Neural crest cell (in vitro differentiated cells): ENCODE results near the gene PRTN3. TPM values are rescaled to one million over a fixed set of nuclear protein-coding genes. Genes with fewer than 3 reads are reported as not detected.

Experiments
- DNase-seq: peaks from one replicate; pipeline ENCODE4 v3.0.0; 2021; ENCODE audit warnings: low read depth, mixed read lengths, low spot score
- H3K27ac Mint-ChIP-seq: one replicate; pipeline ENCODE4 v1.8.0; 2021; ENCODE audit warnings: mild to moderate bottlenecking, mixed read lengths; ENCODE audit not compliant: unreplicated experiment
- H3K27me3 Mint-ChIP-seq: 2 replicates; pipeline ENCODE4 v1.8.0; 2021; ENCODE audit warnings: low read depth, mild to moderate bottlenecking, mixed read lengths
- H3K36me3 Mint-ChIP-seq: 2 replicates; pipeline ENCODE4 v1.8.0; 2021; ENCODE audit warnings: low read depth, mild to moderate bottlenecking, mixed read lengths
- H3K4me1 Mint-ChIP-seq: 2 replicates; pipeline ENCODE4 v1.8.0; 2021; ENCODE audit warnings: mixed read lengths
- H3K4me3 Mint-ChIP-seq: one replicate; pipeline ENCODE4 v1.8.0; 2021; ENCODE audit warnings: mild to moderate bottlenecking, mixed read lengths
- H3K9me3 Mint-ChIP-seq: 2 replicates; pipeline ENCODE4 v1.8.0; 2021; ENCODE audit warnings: mixed read lengths
- CTCF ChIP-seq: fragments of 200-600 bp; sonication (generic); conservative IDR thresholded peaks from 2 replicates; pipeline ENCODE4 v1.5.0; 2021; ENCODE audit warnings: antibody characterized with exemption, mild to moderate bottlenecking
- long read RNA-seq: library from polyadenylated mRNA; unstranded; transcript quantifications from one replicate; pipeline ENCODE4 v2.0.0, GENCODE V29; 2020
- total RNA-seq: library from RNA; stranded (reverse); gene quantifications from 2 replicates; pipeline ENCODE4 v1.2.1, GENCODE V29; 2021

Gene PRTN3, protein sequence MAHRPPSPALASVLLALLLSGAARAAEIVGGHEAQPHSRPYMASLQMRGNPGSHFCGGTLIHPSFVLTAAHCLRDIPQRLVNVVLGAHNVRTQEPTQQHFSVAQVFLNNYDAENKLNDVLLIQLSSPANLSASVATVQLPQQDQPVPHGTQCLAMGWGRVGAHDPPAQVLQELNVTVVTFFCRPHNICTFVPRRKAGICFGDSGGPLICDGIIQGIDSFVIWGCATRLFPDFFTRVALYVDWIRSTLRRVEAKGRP
- total RNA-seq: not detected in 2 replicates
- long read RNA-seq: 0 reads

GRCh38 chr19:840519-841206 is at the start of gene PRTN3:
TSS of gene PRTN3 (plus strand) at chr19:840999. CDS start at chr19:841009, 10 bp downstream.
- H3K36me3 Mint-ChIP-seq: no peaks in the 10 kb centered on the region
- no peak within 1 kb of the TSS for H3K27ac Mint-ChIP-seq
- TF ChIP-seq CTCF: no peak
- peak within 1 kb of the TSS; percentile 4 for H3K4me3 Mint-ChIP-seq
- DNase-seq: no peak
- H3K4me1 Mint-ChIP-seq: peaks cover 12% of the 10 kb centered on the region
- H3K9me3 Mint-ChIP-seq: no peaks in the 10 kb centered on the region
- peaks cover 43% of the 10 kb centered on the region for H3K27me3 Mint-ChIP-seq

DNA sequence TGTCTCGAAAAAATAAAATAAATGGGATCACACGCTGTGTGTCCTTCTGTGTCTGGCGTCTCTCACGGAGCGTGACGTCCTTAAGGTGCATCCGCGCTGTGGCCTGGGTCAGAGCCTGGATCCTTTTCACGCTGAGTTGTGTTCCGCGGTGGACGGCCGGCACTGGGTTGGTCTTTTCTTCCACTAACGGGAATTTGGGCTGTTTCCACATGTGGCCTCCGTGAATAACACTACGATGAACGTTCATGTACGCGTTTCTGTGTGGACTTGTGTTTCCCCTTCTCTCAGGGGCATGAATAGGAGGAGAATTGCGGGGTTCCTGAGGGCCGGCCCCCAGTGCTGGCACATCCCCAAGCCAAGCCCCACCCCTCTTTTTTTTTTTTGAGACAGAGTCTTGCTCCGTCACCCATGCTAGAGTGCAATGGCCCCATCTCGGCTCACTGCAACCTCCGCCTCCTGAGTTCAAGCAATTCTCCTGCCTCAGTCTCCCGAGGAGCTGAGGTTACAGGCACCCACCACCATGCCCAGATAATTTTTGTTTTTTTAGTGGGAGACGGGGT is 49.7 kb upstream of the PRTN3 start:
- Mint-ChIP-seq H3K9me3 (no peaks in the 10 kb centered on the region), H3K4me1 (peaks cover 13% of the 10 kb centered on the region), H3K27me3 (no peaks in the 10 kb centered on the region), H3K4me3 (no peak overlapping the region), H3K27ac (peak overlapping the region; percentile 57), H3K36me3 (no peaks in the 10 kb centered on the region)
- no peak for TF ChIP-seq CTCF
- DNase-seq: no peak

DNA sequence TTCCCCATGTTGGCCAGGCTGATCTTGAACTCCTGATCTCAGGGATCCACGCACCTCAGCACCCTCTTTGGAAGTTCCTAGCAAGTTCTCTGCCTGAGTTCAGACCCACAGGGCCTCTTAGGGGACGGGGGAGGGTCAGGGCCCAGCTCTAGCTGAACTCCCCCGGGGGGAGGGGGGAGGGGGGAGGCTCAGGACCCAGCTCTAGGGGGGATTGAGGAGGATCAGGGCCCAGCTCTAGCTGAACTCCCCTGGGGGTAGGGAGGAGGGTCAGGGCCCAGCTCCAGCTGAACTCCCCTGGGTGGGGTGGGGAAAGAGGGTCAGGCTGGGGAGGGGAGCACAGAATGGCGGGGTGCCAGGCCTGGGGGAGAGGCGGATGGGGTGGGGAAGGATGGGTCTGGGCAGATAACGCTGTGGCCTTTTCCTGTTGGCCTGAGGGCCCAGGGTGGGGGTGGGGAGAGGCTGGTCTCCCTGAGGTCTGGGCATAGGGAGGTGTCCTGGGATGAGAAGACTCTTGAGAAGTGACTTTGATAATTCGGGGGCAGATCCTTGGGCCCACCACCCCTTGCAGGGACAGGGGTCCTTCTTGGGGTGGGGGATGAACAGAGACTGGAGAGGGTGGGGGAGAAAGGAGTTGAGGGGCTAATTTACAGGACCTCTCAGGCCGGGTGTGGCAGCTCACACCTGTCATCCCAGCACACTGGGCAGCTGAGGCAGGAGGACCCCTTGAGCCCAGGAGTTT is 49.1 kb upstream of the PRTN3 start:
- Mint-ChIP-seq H3K27ac (no peak overlapping the region), H3K9me3 (no peaks in the 10 kb centered on the region), H3K27me3 (no peaks in the 10 kb centered on the region), H3K36me3 (no peaks in the 10 kb centered on the region), H3K4me1 (peaks cover 15% of the 10 kb centered on the region), H3K4me3 (no peak overlapping the region)
- no peak for TF ChIP-seq CTCF
- no peak for DNase-seq

- Mint-ChIP-seq H3K27me3 (peaks cover 3% of the 10 kb centered on the region), H3K36me3 (no peaks in the 10 kb centered on the region), H3K9me3 (no peaks in the 10 kb centered on the region), H3K27ac (no peak overlapping the region), H3K4me1 (peaks cover 19% of the 10 kb centered on the region), H3K4me3 (peak overlapping the region; percentile 19)
- no peak for DNase-seq
- no peak for TF ChIP-seq CTCF
Measured at GRCh38 chr19:792306-792885, 48.4 kb upstream of the PRTN3 start.

GRCh38 chr19:793806-794205 is 47.0 kb upstream of the PRTN3 start:
- Mint-ChIP-seq H3K27ac (no peak overlapping the region), H3K27me3 (peaks cover 4% of the 10 kb centered on the region), H3K9me3 (no peaks in the 10 kb centered on the region), H3K36me3 (no peaks in the 10 kb centered on the region), H3K4me3 (no peak overlapping the region), H3K4me1 (peaks cover 18% of the 10 kb centered on the region)
- no peak for DNase-seq
- no peak for TF ChIP-seq CTCF
